ENCODE data around the gene FZD7.

- TF ChIP-seq CTCF (IDR thresholded peaks at IDR 0.05), result no peak
- no peak for TF ChIP-seq POLR2A (IDR thresholded peaks at IDR 0.05)
These were observed 7.8 kb upstream of the FZD7 start for GRCh38 chr2:202025816-202026215.

Measured in body of pancreas (tissue), 4 donors.